Lower leg skin (tissue), 4 donors: ENCODE measurements around the gene ZG16. TPM values are rescaled to one million over a fixed set of nuclear protein-coding genes. Genes with fewer than 3 reads are reported as not detected.
"Not testable (repeated sequence)": the region's sequence is repeated elsewhere in the genome, so short reads cannot be mapped to it uniquely, and the experiment has no call there.

Experiments used
- DNase-seq, 2 donors: peaks; one replicate each; pipeline ENCODE4 v3.0.0-alpha.2; 2019; ENCODE audit warnings: low spot score in 2 of 2
- H3K4me3 ChIP-seq: fragments of 200-600 bp; sonication (generic); 2 replicates; pipeline ENCODE4 v1.5.1; 2017; ENCODE audit warnings: mild to moderate bottlenecking, low read depth; ENCODE audit not compliant: poor library complexity, severe bottlenecking
- POLR2A ChIP-seq, 2 donors: fragments of 450-650 bp; IDR thresholded peaks; one replicate each; pipeline ENCODE4 v1.6.1; 2016 to 2017; ENCODE audit warnings: antibody characterized with exemption in 2 of 2, mild to moderate bottlenecking in 1 of 2, moderate library complexity in 1 of 2
- WGBS, 2 donors: methylation state at CpG; one replicate each; pipeline ENCODE4 v1.1.5; 2018; 5-methylcytosine and 5-hydroxymethylcytosine counted together
- intact Hi-C: fragments of 100-400 bp; cut with DNase I; formaldehyde crosslinking; loops from one replicate; pipeline ENCODE4 v1.15.0; 2023; ENCODE audit warnings: low total_unique reads
- total RNA-seq, 4 donors: library from RNA; depleted of rRNA; stranded (reverse); fragments of >200 nt; gene quantifications; one replicate each; pipeline ENCODE4 v1.1.0, GENCODE V29; 2016
- TF ChIP-seq, protein P1 (sequence below), 3 donors: fragments of 450-650 bp; IDR thresholded peaks; one replicate each; pipeline ENCODE4 v1.5.1; 2016; ENCODE audit warnings: antibody characterized with exemption in 3 of 3, mild to moderate bottlenecking in 3 of 3, moderate library complexity in 2 of 3

The ZG16 gene
- total RNA-seq, 4 donors from 2014 or later = not detected

- intact Hi-C loops = no loop called here
- H3K4me3 ChIP-seq = peak overlapping the region; percentile 90
- TF ChIP-seq, protein P1, sequence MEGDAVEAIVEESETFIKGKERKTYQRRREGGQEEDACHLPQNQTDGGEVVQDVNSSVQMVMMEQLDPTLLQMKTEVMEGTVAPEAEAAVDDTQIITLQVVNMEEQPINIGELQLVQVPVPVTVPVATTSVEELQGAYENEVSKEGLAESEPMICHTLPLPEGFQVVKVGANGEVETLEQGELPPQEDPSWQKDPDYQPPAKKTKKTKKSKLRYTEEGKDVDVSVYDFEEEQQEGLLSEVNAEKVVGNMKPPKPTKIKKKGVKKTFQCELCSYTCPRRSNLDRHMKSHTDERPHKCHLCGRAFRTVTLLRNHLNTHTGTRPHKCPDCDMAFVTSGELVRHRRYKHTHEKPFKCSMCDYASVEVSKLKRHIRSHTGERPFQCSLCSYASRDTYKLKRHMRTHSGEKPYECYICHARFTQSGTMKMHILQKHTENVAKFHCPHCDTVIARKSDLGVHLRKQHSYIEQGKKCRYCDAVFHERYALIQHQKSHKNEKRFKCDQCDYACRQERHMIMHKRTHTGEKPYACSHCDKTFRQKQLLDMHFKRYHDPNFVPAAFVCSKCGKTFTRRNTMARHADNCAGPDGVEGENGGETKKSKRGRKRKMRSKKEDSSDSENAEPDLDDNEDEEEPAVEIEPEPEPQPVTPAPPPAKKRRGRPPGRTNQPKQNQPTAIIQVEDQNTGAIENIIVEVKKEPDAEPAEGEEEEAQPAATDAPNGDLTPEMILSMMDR (IDR thresholded peaks at IDR 0.05) = no peak
- TF ChIP-seq POLR2A (IDR thresholded peaks at IDR 0.05) = no peak
- WGBS, 2 donors = 2 to 3% methylated on average over 28 to 31 of the region's 31 CpGs
- no peak for DNase-seq
These were observed 13.1 kb downstream of the ZG16 start for GRCh38 chr16:29790949-29791844.

GRCh38 chr16:29791845-29792807 lies 14.1 kb downstream of the ZG16 start:
- WGBS, 2 donors = 49 to 54% methylated on average over 9 of the region's 9 CpGs
- intact Hi-C loops = no loop called here
- no peak for DNase-seq
- H3K4me3 ChIP-seq = no peak overlapping the region
- TF ChIP-seq, protein P1 (IDR thresholded peaks at IDR 0.05) = no peak
- no peak for TF ChIP-seq POLR2A (IDR thresholded peaks at IDR 0.05)

GRCh38 chr16:29793153-29793552 lies 15.1 kb downstream of the ZG16 start:
- H3K4me3 ChIP-seq, intact Hi-C loops, DNase-seq: not testable (repeated sequence)
- WGBS, 2 donors = 87 to 91% methylated on average over 18 of the region's 18 CpGs

- DNase-seq = no peak
- 97 to 99% methylated on average over 3 of the region's 3 CpGs for WGBS, 2 donors
- TF ChIP-seq POLR2A (IDR thresholded peaks at IDR 0.05) = no peak
- TF ChIP-seq, protein P1 (IDR thresholded peaks at IDR 0.05) = no peak
- no peak overlapping the region for H3K4me3 ChIP-seq
- intact Hi-C loops = no loop called here
These were observed 16.2 kb downstream of the ZG16 start for GRCh38 chr16:29794231-29794710.

- WGBS, 2 donors = 83 to 88% methylated on average over 8 of the region's 8 CpGs
- intact Hi-C loops = no loop called here
- no peak for DNase-seq
- no peak for TF ChIP-seq POLR2A (IDR thresholded peaks at IDR 0.05)
- TF ChIP-seq, protein P1 (IDR thresholded peaks at IDR 0.05) = no peak
- H3K4me3 ChIP-seq = no peak overlapping the region
These were observed 24.4 kb downstream of the ZG16 start for GRCh38 chr16:29802416-29802935.
